ENCODE data around the gene SNX32.
"Not testable (repeated sequence)": the region's sequence is repeated elsewhere in the genome, so short reads cannot be mapped to it uniquely, and the experiment has no call there.

The SNX32 gene

DNA sequence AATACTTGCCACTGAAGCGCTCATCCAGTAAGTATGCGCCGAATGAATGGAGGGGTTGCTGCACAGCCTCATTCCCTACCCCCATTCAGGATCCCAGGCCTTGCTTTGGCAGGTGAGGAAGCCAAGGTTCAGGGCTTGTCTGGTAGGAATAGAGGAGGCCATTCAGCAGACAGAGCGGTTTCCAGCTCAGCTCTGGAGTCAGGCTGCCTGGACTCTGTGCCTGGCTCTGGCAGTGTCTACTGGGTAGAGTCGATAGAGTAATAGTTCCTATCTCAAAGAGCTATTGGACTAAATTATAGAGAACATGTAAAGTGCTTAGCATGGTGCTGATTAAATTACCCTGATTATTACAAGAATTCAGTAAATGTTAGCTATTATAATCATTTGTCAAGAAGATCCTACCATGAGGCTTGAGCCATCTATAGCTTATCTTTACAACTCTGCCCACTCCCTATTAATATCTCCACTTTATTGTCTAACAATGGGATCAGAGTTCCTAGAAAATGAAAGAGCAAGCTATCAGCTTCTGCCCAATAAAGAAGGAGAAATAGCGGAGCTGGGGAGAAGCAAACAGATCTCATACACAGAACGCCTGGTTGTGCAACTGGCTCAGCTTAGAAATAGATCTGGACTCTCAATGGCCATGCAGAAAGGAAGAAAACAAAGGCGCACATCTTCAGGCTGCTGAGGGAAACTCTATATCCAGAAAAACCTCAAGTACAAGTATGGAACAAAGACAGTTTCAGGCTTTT, 6.6 kb upstream of the SNX32 start:
- no peak overlapping the region for H2AFZ ChIP-seq
- no peak overlapping the region for H3K4me3 ChIP-seq (ENCODE audit: low read depth, low read length)
- H3K79me2 ChIP-seq, result no peaks in the 10 kb centered on the region
- TF ChIP-seq, protein P1, sequence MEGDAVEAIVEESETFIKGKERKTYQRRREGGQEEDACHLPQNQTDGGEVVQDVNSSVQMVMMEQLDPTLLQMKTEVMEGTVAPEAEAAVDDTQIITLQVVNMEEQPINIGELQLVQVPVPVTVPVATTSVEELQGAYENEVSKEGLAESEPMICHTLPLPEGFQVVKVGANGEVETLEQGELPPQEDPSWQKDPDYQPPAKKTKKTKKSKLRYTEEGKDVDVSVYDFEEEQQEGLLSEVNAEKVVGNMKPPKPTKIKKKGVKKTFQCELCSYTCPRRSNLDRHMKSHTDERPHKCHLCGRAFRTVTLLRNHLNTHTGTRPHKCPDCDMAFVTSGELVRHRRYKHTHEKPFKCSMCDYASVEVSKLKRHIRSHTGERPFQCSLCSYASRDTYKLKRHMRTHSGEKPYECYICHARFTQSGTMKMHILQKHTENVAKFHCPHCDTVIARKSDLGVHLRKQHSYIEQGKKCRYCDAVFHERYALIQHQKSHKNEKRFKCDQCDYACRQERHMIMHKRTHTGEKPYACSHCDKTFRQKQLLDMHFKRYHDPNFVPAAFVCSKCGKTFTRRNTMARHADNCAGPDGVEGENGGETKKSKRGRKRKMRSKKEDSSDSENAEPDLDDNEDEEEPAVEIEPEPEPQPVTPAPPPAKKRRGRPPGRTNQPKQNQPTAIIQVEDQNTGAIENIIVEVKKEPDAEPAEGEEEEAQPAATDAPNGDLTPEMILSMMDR (IDR thresholded peaks at IDR 0.05), result no peak
- no peaks in the 10 kb centered on the region for H3K36me3 ChIP-seq (ENCODE audit: control insufficient read depth, insufficient read depth, low read length)
- no peak overlapping the region for H3K27ac ChIP-seq
- H3K9ac ChIP-seq, result no peak overlapping the region
- H3K9me3 ChIP-seq (ENCODE audit: control insufficient read depth, low read length), result no peaks in the 10 kb centered on the region
- H3K4me2 ChIP-seq (ENCODE audit: low read length), result no peak overlapping the region
- no peaks in the 10 kb centered on the region for H3K27me3 ChIP-seq (ENCODE audit: control insufficient read depth, insufficient read depth, low read length)
- no peaks in the 10 kb centered on the region for H3K4me1 ChIP-seq

DNA sequence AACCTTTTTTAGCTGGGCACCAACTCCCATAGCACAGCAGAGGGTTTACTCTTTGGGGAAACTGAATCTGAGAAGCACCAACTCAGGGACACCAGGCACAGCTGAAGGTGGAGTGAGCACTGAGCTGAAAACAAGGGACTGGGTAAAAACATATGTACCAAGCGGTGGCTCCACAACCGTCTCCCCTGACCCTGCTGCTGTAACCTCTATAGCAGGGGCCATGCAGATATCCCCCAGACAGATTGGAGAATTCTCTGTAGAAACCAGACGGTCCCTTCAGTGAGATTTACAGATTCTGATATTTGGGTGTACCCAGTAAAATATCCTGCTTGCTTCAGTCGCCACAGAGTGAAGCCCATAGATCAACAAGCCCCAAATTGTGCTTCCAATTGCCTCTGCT, 4.3 kb upstream of the SNX32 start:
- no peaks in the 10 kb centered on the region for H3K9me3 ChIP-seq (ENCODE audit: control insufficient read depth, low read length)
- H3K4me2 ChIP-seq (ENCODE audit: low read length), result no peak overlapping the region
- TF ChIP-seq, protein P1 (IDR thresholded peaks at IDR 0.05), result no peak
- no peak overlapping the region for H3K4me3 ChIP-seq (ENCODE audit: low read depth, low read length)
- peaks cover 3% of the 10 kb centered on the region for H3K4me1 ChIP-seq
- H3K36me3 ChIP-seq (ENCODE audit: control insufficient read depth, insufficient read depth, low read length), result no peaks in the 10 kb centered on the region
- H3K27ac ChIP-seq, result no peak overlapping the region
- H3K27me3 ChIP-seq (ENCODE audit: control insufficient read depth, insufficient read depth, low read length), result no peaks in the 10 kb centered on the region
- H3K9ac ChIP-seq, result no peak overlapping the region
- H2AFZ ChIP-seq, result no peak overlapping the region
- H3K79me2 ChIP-seq, result no peaks in the 10 kb centered on the region

DNA sequence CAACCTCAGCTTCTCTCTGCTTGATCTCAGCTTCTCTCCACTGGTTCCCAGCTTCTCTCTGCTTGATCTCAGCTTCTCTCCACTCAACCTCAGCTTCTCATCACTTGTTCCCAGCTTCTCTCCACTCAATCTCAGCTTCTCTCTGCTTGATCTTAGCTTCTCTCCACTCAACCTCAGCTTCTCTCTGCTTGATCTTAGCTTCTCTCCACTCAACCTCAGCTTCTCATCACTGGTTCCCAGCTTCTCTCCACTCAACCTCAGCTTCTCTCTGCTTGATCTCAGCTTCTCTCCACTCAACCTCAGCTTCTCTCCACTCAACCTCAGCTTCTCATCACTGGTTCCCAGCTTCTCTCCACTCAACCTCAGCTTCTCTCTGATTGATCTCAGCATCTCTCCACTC, 1.5 kb upstream of the SNX32 start:
- H3K4me2 ChIP-seq (ENCODE audit: low read length); H3K79me2 ChIP-seq; H3K4me3 ChIP-seq (ENCODE audit: low read depth, low read length); H3K27ac ChIP-seq; H3K9ac ChIP-seq; H3K9me3 ChIP-seq (ENCODE audit: control insufficient read depth, low read length); H3K4me1 ChIP-seq; H3K27me3 ChIP-seq (ENCODE audit: control insufficient read depth, insufficient read depth, low read length); H2AFZ ChIP-seq; H3K36me3 ChIP-seq (ENCODE audit: control insufficient read depth, insufficient read depth, low read length): not testable (repeated sequence)

DNA sequence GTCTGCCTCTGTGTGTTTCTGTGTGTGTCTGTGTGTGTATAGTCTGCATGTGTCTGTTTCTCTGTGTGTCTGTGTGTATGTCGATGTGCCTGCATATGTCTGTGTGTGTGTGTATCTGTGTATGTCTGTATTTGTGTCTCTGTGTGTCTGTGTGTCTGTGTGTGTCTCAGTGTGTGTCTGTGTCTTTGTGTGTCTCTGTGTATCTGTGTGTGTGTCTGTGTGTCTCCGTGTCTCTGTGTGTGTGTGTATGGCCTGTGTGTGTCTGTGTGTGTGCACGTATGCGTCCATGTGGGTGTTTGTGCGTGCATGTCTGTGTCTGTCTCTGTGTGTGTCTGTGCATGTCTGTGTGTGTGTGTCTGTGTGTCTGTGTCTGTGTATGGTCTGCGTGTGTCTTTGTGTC, 439 bp downstream of the SNX32 start:
- Histone ChIP-seq H3K79me2 (no peaks in the 10 kb centered on the region), H3K27me3 (ENCODE audit: control insufficient read depth, insufficient read depth, low read length) (no peaks in the 10 kb centered on the region), H3K27ac (no peak overlapping the region), H3K9me3 (ENCODE audit: control insufficient read depth, low read length) (no peaks in the 10 kb centered on the region), H3K4me2 (ENCODE audit: low read length) (peak overlapping the region; percentile 95), H2AFZ (peak overlapping the region; percentile 98), H3K4me3 (ENCODE audit: low read depth, low read length) (peak overlapping the region; percentile 69), H3K4me1 (peaks cover 3% of the 10 kb centered on the region), H3K9ac (no peak overlapping the region), H3K36me3 (ENCODE audit: control insufficient read depth, insufficient read depth, low read length) (no peaks in the 10 kb centered on the region)
- TF ChIP-seq, protein P1 (IDR thresholded peaks at IDR 0.05), result no peak

DNA sequence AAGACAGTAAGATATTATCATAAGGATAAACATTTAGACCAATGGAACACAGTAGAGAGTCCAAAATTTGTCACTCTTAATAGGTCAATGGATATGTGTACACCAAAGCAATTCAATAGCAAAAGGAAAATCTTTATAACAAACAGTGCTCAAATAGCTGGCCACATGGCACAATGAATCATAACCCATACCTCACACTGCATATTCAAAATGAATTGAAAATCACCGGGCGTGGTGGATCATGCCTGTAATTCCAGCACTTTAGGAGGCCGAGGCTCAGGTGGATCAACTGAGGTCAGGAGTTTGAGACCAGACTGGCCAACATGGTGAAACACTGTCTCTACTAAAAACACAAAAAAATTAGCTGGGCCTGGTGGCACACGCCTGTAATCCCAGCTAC, 8.4 kb downstream of the SNX32 start:
- Histone ChIP-seq H2AFZ (no peak overlapping the region), H3K4me3 (ENCODE audit: low read depth, low read length) (no peak overlapping the region), H3K36me3 (ENCODE audit: control insufficient read depth, insufficient read depth, low read length) (no peaks in the 10 kb centered on the region), H3K4me2 (ENCODE audit: low read length) (no peak overlapping the region), H3K27me3 (ENCODE audit: control insufficient read depth, insufficient read depth, low read length) (no peaks in the 10 kb centered on the region), H3K79me2 (no peaks in the 10 kb centered on the region), H3K9me3 (ENCODE audit: control insufficient read depth, low read length) (no peaks in the 10 kb centered on the region), H3K27ac (no peak overlapping the region), H3K9ac (no peak overlapping the region), H3K4me1 (no peaks in the 10 kb centered on the region)
- TF ChIP-seq, protein P1 (IDR thresholded peaks at IDR 0.05), result no peak
